Cerebellar nuclear complex (tissue), 1 donor: ENCODE results near the gene XPA.
A peak's percentile ranks its signal among the peaks of the same experiment; 100 is the strongest.
"Not testable (repeated sequence)": the region's sequence is repeated elsewhere in the genome, so short reads cannot be mapped to it uniquely, and the experiment has no call there.

Experiments used
- DNase-seq, 2 experiments: peaks; one replicate each; lab custom pipeline; 2025; lab: John Stamatoyannopoulos, UW

Gene XPA

DNA sequence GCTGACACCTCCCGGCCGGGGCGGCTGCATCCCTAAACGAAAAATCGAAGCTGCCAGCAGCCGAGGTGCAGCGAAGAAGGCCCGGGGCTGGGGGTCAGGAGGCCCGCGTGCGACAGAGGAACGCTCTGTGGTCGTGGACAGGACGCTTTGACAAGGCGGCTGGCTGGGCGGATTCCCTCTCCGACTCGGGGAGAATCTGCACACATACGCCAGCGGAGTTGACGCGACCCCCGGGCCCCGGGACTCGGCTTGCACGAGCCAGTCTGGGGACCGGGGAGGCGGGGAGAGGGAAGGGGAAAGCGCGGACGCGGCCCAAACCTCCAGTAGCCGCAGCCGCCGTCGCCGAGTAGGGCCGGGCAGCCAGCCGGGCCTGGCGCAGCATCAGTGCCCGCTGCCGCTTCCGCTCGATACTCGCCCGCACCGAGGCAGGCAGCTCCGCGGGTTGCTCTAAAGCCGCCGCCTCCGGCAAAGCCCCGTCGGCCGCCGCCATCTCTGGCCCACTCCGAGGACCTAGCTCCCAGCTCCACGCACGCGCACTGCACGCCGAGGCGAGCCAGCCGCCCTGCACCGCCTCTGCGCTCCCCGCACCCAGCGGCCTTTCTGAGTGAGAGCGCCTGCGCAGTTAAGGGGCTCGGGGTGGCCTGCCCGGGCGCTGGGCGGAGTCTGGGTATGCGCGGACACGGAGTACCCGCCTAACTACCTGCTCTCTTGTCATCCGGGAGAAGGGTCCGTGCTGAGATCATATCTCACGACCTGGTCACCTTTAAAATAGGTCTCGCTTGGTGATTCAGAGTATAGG is at the start of gene XPA:
TSS of gene XPA (minus strand) at position 538 of the 799 bp plus-strand sequence. CDS start at position 490, 48 bp downstream.
- DNase-seq, result peak; percentile 28 to 64

DNA sequence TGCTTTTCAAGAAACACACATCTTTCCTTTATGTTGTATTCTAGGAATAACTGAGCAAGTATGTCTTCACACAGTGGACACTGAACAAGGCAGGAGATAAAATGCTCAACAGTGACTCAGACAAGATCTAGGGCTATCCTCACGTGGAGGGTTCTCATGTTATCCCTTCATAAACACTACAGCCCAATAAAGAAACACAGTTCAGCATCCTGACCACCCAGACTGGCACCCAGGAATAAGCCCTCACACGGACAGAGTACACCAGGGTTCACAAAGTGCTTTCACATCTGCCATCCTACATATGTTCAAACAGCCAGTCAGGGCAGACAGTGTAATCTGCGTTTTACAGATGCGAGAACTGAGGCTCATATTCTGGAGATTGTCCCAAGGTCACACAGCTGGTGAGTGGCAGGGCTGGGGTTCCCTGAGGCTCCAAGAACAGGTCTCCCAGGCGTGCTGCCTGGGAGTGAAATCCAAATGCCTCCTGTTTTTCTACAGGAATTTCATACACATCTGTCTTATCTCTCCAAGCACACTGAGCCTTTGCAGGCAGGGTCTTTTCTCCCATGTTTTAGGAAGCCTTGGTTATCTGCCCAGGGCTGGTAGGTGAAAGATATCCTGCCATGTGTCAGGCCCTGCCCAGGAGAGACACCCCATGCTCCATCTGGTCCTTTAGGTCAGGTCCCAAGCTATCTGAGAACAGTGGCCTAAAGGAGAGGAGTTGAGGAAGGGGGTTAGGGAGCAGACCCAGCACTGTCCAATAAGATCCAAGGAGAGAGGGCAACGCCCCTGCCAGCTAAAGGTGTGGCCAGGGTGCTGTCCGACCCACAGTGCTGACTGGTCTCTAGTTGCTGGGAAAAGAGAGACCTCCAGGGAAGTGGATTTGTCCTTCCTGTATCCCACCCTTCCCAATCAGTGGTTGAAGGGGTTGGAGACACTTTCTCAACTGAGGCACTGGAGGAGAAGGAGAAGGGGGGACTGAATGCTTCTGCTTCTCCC is 47.9 kb upstream of the XPA start:
- DNase-seq, result no peak

DNA sequence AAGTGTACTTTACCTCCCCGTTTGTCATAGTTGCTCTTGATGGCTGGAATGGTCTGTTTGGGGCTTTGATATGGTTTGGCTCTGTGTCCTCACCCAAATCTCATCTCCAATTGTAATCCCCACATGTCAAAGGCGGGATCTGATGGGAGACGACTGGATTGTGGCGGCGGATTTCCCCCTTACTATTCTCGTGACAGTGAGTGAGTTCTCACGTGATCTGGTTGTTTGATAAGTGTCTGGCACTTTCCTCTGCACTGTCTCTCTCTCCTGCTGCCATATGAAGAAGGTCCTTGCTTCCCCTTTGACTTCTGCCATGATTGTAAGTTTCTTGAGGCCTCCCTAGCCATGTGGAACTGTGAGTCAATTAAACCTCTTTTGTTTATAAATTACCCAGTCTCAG is 46.9 kb upstream of the XPA start:
- DNase-seq, result not testable (repeated sequence)

DNA sequence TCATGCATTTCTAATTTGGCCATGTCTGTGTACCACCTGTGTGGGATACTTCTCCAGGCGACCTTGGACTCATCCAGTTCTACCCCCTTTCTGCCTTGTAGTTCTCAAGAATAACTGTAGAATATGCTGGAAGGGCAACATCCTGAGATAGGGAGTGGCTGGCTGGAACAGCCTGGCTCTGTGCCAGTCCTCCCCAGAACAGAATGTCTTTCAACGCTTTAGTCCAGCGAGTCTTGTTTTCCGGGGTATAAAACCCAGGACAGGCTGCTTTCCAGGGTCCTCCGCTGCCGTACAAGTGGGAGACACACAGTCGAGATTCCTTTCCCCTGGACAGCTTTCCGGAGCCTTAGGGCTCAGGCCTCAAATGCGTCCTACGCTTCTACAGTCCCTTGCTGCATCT is 45.4 kb upstream of the XPA start:
- DNase-seq, result no peak

DNA sequence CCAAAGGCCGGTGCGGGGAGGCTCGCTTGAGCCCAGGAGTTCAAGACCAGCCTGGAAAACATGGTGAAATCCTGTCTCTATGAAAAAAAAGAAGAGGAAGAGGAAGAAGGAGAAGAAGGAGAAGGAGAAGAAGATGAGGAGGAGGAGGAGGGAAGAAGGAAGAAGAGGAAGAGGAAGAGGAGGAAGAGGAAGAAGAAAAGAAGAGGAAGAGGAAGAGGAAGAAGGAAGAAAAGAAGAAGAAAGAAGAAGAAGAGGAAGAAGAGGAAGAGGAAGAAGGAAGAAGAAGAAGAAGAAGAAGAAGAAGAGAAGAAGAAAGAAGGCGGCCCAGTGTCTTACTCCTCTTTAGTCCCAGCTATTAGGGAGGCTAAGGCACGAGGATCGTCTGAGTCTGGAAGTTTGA is 44.8 kb upstream of the XPA start:
- no peak for DNase-seq

DNA sequence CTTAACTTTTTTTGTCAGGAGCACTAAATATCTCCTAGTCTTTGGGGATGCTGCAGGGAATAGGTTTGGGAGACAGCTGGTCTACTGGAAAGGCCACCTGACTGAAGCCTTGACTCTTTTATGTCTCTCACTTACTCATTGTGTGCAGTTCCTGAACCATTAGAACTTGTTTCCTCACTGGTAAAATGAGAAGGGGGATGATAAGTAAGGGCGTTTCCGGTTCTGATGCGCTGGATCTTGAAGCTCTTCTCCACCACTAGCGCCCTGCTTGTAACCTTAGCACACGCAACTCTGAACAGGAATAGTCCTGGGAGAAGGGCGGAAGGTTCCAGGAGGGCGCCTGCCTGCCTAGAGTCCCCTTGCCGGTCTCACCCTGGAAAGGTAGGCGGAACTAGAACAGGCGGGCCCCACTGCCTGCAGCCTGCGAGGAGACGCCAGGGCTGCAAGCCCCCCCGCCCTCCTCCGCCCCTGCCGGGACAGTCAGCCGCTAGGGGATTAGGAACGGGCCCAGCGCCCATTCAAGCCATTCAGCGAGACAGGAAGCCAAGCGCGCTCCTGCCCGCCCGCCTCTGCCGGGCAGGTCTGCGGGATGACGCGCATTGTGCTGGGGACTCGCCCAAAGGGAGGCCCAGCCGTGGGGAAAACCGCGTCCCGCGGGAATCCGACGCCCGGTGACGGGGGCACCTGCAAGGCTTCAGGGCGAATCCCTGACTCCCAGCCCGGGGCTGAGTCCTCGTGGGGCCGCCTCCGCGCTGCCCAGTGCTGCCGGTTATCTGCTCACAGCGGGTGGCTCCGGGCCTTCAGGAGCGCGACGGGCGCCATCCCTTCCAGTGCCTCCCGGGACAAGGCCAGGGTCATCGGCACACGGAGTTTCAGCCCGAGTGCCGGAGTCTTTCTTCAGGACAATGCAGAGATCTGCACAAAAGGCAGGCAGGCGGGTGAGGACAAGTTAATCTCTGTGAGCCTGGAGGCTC is 44.0 kb upstream of the XPA start:
- no peak for DNase-seq

DNA sequence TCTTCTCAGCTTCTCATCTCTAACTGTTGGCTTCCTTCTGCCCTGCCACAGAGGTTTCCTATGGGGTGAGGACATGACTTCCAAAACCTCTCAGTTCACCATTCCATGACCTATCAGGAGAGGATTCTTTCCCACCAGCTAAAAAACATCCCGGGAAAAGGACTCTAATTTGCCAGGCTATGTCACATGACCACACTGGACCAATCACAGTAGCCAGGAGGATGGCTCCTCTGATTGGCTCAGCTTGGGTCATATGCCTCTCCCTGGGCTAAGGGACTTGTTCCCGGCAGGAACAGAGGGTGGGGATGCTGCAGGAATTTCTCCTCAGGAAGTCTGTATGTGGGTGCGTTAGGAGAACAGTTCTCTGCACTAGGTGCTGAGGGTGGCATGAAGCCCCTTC is 40.3 kb upstream of the XPA start:
- DNase-seq, result no peak

DNA sequence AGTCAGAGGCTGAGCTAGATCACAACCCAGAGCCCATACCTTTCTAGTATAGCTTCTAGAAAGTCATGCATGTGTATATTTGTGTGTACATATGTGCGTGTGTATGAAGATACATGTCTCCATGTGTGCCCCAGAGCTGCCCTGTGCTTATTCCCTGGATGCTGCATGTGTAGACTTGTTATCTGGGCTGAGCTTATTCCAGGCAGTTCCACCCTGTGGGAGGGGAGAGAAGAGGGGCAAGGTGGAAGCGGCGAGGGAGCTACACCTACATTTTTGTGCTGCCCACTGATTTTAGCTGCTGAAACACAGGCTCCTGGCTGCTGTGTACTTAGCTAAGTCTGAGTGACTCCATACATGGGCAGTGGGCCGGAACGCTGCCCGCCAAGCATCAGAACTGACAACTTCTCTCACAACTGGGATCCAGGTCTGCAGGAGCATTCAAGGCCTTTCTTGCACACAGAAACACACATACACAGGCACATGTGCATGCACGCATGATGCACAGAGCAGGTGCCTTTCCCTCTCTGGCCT is 38.0 kb upstream of the XPA start:
- DNase-seq, result no peak

DNA sequence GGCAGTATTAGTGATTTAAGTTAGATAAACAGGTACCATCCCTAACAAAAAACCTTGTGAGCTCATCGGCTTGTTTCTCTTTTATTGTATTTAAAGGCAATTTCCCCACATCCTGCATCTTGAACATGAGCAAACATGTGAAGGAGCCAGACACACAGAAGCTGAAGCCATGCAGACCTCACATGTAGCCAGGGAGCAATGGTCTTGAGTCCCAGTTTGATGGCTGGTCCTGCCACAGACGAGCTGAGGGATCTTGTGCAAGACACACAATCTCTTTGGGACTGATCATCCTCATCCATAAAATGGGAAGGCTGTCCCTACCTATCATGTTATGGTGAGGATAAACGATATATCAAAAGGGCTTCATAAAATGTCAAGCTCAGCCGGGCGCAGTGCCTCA is 29.6 kb upstream of the XPA start:
- no peak for DNase-seq

DNA sequence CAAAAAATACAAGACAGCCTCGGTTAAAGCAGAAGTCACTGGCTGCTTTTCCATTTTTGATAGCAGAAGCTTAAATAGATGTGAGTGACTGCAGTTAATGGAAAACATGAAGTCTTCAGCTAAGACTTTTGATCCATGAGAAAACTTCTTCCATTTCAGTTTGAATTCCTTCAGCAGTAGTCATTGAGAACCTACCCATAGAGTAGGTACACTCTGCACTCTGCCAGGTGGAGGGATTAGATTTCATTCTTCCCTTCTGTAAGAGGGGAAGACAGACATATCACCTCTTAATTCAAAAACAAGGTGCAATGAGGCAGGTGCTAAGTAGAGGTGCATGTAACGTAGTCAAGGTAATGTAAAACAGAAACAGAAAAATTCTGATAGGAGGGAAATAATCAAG is 26.7 kb upstream of the XPA start:
- no peak for DNase-seq

DNA sequence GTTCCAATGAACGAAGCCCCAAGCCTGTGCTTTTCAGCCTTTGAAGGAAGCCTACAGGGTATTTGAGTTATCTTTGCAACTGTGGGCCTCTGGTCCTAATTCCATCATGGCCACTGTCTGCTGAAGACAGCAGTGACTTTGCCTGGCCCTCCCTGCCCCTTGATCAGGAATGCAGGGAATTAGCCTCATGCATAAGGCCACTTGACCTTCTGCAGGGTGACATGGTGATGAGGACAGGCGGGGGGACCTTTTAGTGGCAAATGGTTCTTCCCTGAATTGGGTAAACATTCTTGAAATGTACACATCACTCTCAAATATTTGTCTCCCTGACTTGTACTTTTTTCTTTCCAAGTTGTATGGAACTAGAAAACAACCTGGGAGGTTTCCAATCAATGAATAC is 25.2 kb upstream of the XPA start:
- no peak for DNase-seq

DNA sequence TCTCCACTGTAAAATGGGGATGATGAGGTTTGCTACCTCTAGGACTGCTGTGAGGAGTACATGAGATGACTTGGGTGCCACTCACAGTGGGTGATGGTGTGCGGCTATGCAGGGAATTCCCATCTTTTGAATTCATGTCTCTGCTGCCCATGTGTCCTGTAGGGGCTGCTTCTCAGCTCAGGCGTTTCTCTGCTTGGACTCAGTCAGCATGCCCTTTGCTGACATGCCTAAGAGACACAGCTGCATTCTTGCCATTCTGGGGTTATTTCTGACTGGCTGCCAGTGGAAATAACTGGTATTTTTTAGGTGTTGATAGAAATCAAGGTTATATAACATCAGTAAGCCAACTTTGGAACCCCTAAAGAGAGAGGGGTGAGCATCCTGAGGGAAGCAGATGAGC is 24.3 kb upstream of the XPA start:
- DNase-seq, result no peak

DNA sequence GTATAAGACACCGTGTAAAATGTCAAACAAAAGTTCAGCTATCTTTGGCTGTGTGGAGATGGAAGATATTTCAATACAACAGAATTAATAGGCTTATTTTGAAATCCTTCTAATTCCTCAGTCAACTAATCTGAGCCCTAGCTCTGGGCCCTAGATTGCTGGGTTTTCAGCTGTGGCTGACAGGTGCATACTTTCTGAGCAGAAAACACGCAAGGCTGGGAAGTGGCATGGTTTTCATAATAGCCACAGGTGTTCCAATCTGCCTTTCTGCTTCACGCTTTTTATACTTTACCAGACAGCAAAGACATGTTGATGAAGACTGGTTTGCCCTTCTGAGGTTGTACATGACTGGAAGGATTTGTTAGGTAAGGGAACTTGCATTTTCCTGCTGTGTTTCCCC is 20.7 kb upstream of the XPA start:
- DNase-seq, result no peak

DNA sequence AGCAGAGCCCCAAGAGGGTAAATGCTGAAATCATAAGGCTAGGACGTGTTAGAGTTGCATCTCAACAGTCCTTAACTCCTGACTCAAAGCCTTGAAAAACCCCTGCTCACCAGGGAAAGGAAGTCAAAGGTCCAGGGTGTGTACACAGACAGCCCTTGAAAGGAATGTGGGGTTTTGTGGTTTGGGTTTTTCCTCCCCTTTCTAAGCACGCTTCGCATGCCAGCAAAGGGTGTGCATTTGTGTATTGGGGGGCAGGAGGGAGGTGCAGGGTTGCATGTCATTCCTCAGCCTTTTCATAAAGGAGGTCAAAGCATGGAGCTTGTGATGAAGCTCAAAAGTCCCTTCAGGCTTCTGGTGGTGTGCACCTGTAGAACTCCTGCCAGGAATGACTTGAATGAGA is 17.3 kb upstream of the XPA start:
- no peak for DNase-seq

DNA sequence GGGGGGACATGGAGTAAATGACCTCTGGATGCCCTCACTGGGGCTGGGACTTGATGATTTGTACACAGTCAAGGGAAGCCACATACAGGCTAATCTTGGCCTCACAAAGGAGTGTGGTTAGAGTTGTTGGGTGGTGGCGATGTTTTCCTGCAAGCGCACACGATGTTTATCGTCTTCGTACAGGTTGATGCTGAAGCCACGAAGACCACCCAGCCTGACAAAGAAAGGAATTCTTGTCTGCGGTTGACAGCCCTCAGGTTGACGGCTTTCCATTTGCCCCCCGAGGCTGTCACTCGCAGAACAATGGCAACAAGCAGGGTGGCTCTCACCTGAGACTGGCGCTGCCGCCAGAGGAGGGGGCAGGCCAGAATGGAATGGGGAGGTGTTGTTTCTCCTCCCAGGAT is 14.1 kb upstream of the XPA start:
- DNase-seq, result no peak

DNA sequence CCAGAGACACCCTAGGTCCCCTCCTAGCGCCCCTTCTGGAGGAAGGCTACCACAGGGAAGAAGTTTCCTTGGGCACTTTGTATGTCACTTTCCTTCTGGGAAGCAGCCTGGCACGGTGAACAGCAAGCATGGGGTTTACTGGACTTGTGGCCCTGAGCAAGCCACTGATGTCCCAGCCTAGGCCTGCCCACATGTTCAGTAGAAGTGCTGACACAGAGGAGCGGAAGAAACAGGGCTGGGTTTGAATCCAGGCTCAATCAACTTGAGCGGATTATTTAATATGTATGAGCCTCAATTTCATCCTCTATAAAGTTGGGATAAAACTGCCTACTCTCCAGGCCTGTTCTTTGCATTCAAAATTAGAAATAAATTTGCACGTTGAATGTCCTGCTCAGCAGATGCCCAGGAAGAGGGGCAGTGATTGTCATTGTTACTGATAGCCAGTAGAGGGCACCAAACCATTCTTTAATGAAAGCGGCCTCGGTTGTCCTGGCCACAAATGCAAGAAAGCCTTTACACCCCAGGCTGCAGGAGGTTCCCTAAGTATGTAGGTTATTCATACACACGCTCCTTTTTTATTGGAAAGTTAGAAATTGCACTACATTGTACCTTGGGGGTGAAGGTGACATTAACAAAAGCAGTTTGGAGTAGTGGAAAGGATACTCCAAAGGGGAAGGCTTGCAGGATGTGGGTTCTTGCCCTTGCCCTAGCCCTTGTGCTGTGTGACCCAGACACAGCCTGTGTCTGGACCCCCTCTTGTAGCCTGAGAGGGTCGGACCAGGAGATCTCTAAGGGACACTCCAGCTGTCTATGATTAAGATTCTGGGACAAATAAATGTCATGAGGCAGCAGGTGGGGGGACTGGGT is 13.4 kb upstream of the XPA start:
- DNase-seq, result peak in 1 of 2 experiments; percentile 8

DNA sequence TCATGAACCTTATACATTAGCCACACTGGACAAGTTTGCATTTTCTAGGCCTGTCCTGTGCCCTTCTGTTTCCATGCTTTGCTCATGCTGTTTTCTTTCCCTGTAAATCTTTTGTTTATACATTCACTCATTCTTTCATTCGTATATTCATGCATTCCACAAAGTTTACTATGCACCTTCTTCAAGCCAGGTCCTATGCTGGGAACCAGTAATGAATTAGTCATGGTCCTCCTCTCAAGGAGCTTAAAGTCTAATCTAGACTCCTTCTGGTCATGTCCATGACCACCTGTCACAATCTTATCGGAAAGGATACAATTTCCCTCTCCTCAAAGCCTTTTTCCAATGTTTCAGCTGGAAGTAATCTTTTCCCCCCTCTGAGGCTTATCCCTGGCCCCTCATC is 9.1 kb upstream of the XPA start:
- DNase-seq, result no peak

DNA sequence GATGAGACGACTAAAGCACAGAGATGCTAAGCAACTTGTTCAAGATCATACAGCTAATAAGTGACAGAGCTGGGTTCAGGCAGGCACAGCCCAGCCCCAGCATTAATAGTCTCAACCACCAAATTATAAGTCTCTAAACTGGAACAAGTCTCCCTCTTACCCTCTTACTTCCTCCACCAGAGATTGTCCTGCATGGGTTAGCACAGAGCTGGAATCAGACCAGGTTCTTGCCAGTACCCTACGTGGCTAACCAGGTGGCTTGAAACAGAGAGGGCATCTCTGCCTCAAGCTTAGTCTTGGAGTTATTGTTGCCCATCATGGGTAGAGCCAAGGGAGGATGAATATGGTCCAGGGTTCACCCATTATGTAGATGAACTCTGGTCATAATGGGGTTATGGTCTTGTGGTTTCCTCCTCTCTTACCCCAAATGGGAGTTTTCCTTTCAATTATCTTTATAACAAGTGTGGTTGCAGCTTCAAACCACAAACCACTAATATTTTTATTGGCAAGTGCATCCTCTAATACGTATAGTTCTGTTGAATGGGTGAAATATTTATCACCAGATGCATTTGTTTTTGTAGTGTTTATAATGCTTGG is 8.3 kb upstream of the XPA start:
- no peak for DNase-seq

DNA sequence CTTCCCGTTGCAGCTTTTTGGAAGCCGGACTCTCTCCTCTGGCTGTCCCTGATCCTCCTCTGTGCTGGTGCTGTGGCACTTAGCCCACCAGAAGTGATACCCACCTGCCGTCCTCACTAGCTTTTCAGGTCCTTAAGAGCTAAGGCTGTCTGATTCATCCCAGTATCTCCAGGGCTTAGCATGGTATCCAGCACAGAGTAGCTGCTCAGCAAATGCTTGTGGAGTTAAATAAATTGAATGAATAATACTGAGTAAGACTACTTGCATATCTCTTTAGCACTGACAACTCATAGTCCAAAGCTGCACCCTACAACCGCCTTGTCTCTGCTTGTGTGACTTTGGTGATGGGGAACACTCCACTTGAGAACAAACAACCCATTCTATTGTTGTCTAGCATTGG is 7.7 kb upstream of the XPA start:
- DNase-seq, result no peak

DNA sequence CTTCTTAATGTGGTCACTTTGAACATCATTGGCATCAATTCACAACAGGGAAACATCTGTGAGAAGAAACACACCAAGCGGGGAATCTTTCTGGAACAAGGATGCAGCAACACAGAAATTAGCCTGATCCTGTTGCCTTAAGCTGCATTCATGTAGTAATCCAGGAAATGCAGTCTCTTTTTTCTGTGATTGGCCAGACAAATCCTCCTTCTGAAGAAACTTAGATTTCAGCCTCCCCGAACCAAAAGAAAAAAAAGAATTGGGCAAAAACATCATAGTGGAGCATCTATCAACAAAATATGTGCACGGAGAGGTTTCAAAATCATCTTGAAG is 7.2 kb upstream of the XPA start:
- DNase-seq, result no peak
